ENCODE measurements around the gene BHLHE23.
"Not testable (repeated sequence)": the region's sequence is repeated elsewhere in the genome, so short reads cannot be mapped to it uniquely, and the experiment has no call there.

The BHLHE23 gene

DNA sequence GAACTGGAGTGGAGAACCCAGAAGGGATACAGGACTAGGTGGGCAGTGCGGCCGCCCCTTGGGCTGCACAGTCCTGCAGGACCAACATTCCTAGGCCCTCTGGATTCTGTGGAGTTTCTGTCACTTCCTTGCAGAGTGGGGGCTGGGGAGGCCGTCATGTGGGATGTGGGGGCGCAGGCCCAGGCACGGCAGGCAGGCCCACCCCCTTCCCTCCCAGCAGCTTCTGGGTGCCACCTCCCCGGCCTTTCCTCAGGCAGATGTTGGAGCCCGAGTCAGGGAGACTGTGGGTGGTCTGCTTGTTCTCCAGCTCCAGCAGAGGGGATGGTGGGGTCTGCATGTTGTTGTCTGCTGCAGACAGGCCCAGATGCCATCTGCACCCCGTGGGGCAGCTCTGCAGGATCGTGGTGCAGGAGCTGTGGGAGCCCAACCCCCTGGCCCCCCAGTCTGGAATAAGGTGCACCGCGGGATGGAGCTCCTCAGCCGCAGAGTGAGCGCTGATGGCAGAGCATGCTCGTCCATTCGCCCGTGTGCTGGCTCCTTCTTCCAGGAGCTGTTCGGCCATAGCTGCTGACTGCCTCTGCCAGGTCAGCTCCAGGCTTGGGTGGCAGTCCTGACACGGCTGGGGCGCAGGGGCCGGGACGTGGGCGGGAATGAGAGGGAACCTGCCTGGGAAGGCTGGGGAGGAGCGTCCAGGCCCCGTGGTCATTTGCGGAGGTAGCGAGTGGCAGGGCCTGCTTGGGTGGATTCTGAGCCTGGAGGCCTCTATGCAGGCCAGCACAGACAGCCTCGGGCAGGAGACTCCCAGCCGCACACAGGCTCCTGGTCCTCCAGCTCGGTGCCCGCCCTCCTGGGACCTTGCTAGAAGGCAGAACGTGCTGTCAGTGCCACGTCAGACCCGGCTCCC lies 36.2 kb downstream of the BHLHE23 start:
- no peak for DNase-seq

DNA sequence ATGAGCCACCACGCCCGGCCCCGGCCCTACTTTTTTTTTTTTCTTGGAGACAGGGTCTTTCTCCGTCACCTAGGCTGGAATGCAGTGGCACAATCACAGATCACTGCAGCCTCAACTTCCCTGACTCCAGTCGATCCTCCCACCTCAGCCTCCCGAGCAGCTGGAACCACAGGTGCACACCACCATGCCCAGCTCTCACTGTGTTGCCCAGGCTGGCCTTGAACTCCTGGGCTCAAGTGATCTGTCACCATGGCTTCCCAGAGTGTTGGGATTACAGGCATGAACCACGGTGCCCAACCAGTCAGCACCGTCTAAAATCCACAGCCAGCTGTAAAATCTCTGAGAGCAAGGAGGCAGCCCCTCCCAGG lies 36.8 kb downstream of the BHLHE23 start:
- DNase-seq = no peak

DNA sequence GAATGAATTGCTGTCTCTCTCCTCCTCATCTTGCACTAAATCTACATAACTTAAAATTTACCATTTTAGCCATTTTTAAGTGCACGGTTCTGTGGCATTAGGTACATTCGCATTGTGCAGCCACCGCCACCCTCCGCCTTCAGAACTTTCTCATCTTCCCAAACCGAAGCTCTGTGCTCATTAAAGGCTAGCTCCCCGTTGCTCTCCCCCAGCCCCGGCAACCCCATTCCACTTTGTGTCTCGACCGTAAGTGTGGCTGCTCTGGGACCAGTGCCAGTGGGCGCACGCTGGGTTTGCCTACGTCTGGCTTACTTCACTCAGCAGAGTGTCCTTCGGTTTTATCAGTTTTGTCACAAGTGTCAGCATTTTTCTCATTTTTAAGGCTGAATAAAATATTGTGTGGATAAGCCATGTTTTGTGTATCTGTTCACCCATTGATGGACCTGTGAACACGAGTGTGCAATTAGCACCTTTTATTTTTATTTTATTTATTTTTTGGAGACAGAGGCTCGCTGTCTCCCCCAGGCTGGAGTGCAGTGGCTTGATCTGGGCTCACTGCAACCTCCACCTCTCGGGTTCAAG lies 37.5 kb downstream of the BHLHE23 start:
- DNase-seq = no peak

DNA sequence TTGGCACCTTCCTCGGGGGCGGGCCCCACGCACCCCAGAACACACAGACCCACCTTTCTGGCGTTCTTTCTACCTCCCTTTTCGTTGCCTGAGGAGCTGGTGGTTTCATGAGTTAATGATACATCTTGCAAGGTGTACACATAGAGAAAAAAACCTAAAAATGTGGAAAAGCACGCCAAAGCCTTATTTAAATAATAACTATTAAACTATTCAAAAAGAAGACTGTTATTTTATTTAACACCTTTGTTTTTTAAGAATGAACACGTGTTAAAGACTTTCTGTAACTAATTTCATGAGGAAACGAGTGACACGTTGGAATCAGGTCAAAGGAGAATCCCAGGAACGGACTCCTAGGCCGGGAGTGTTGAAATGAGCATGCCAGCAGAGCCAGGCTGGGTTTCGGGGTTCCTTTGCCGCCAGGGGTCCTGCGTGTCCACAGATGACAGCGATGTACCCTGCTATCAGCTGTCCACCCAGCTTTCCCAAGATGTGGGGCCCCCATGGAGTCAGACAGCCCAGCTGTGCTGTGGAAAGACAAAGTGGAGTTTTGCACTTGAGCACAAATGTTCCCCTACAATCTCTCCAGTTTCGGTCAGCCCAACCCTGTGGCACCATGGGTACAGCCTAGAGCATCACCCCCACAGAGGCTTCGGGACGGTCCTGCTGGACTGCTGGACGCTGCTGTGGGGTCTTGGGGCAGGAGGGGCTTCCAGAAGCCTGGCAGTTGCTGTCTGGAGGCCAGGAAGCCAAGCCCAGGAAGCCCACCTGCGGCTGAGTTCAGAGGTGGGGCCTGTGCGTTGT lies 38.2 kb downstream of the BHLHE23 start:
- DNase-seq = no peak

DNA sequence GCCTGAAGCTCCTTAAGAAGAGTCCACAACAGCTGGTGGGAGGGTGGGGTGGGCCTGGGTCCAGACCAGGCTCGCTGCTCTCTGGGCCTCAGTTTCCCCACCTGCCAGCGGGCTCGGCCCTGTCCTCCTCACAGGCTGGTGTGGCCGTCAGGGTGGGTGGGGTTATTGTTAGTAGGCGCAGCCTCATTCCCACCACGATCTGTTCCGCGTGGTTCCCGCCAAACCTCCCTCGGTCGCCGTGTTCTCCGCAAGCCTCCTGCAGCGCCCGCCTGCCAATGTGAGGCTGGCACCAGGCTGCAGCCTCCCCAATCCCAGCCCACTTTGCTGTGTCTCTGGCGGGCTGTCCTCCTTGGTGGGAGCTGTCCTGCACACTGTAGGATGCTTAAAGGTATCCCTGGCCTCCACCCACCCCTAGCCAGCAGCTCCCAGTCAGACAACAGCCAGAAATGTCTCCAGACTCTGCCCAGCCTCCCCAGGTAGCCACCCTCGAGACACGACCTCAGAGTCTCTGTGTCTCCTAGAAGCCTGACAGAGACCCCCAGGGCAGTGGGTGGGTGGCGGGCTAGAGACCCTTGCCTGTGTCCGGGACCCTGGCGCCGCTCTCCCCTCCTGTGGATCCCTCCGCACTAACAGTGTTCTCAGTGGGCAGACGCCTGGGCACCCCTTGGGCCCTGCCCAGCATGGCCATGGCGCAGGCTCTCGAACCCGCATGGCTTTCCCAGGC lies 39.0 kb downstream of the BHLHE23 start:
- DNase-seq = no peak

- no peak for DNase-seq
Observed at GRCh38 chr20:62967149-62967501, 39.6 kb downstream of the BHLHE23 start.

- DNase-seq = no peak
Observed at GRCh38 chr20:62966212-62967148, 40.3 kb downstream of the BHLHE23 start.

GRCh38 chr20:62965363-62965771 lies 41.4 kb downstream of the BHLHE23 start:
- DNase-seq = no peak

DNA sequence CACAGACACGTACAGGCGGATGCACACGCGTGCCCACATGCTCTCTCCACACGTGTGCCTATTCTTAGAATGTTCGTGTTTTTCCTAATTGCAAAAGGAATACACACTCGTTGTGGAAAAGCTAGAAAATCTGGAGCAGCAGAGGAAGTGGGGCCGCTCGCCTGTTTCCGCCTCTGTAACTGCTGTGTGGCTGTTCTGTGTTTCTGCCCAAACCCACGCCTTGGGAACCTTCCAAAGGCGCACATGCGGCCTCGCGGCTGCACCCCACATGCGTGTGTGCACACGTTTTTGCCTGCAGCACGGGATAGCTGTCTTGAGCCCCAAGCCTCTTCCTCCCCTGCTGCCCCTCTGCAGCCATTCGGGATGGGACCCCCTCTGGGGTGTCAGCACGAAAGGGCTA lies 42.1 kb downstream of the BHLHE23 start:
- no peak for DNase-seq

DNA sequence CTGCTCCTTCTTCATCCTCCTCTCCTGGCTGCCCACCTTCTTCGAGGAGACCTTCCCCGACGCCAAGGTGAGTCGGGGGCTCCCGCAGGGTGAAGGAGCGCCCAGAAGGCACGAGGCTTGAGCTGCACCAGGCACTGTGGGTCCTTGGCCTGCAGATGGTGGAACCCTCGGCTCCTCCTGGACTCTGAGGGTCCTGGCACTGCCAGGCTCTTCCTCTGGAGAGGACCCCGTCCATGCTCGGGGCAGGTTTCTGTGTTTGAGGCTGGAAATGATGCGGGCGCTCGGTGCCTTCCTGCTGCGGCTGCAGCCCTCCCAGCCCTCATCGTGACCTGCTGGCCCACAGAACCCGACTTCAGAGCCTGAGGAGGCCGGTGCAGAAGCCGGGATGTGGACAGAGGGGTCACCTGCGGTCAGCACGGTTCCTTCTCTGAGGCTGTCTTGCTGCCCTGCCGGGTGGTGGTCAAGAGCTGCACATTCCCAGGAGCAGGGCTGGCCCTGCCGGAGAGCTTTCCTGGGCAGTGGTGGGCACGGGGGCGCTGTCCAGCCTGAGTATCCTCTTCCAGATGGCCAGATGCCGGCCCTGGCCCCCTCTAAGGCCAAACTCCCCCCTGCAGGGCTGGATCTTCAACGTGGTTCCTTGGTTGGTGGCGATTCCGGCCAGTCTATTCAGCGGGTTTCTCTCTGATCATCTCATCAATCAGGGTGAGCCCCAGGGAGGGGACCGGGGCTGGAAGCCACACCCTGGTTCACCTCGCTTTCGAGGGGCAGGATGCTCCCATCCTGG lies 43.0 kb downstream of the BHLHE23 start:
- no peak for DNase-seq

DNA sequence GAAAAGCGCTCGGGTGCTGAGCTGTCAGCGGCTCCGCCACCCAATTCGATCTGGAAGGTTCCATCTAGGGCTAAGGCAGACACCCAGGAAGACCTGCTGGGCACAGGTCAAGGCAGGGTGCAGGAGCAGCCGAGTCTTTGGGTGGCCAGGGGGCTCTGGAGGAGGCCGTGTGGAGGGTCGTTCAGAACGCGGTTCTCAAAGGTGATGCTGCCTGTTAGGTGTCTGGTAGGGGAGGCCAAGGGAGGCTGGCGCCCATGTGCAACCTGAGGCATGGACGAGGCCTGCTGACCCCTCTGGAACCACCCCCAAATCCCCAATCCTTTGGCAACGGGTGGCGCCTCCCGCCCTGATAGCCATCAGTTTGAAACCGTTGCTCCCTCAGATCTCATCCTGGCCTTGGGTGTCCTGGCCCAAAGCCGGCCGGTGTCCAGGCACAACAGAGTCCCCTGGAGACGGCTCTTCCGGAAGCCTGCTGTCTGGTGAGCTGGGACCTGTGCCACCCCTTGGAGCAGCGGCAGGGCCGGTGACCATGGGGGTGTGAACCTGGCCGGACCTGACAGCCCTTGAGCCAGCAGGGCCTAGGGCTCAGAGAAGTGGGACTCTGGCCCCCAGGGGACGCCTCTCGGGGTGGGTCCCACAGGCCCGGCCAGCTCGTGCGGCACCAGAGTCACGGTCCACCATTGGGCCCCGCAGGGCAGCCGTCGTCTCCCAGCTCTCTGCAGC lies 43.7 kb downstream of the BHLHE23 start:
- no peak for DNase-seq

DNA sequence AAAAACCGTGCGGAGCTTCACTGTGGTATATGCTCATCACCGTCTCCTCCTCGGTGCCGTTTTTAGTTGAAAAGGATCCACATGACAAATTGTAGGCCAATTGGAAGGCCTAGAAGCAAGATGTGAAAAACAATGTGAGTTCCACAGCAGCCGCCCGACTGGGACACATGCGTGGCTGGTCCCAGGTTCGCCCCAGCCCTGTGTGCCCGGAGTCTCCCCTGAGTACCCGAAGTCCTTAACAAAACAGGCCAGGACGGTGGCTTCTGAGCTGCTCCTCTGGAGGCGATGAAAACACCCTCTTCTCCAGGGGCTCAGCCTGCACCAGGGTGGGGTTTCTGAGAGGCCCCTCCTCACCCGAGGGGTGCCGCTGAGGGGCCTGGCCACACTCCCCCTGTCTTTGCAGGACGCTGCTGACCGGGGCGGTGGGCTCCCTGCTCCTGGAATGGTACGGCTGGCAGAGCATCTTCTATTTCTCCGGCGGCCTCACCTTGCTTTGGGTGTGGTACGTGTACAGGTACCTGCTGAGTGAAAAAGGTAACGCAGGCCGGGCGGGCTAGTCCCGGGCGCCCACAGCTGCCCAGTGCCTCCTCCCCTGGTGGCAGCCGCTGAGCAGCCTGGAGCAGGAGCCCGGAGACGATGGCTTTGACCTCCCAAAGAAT lies 44.4 kb downstream of the BHLHE23 start:
- DNase-seq = no peak

GRCh38 chr20:62961799-62962198 lies 45.0 kb downstream of the BHLHE23 start:
- no peak for DNase-seq

- no peak for DNase-seq
Observed at GRCh38 chr20:62961310-62961783, 45.4 kb downstream of the BHLHE23 start.

- DNase-seq = not testable (repeated sequence)
Observed at GRCh38 chr20:62960446-62961309, 46.1 kb downstream of the BHLHE23 start.

DNA sequence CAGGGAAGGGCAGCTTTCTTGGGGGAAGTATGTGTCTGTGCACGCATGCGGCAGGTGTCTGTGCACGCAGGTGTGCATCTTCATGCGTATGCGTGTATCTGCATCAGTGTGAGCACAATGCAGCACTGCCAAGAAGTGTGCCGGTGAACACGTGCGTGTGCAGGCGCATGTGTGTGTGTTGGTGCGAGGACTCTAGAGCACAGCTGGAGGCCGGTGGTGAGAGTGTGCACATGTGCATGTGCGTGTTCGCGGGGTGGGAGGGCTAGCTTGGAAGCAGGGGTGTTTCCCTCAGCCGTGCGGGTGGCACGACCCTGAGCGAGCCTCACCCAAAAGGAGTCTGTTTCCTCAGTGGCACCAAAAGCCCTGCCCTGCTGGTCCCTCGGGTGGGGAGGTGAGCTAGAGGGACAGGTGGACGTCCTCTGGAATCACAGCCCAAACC lies 46.7 kb downstream of the BHLHE23 start:
- no peak for DNase-seq

- no peak for DNase-seq
Observed at GRCh38 chr20:62959101-62959971, 47.4 kb downstream of the BHLHE23 start.
